Tibial nerve (tissue), 4 donors: ENCODE measurements around the gene PIM1. TPM values are rescaled to one million over a fixed set of nuclear protein-coding genes. Genes with fewer than 3 reads are reported as not detected.
A peak's percentile ranks its signal among the peaks of the same experiment; 100 is the strongest.

Source experiments
- DNase-seq, 2 donors: peaks; one replicate each; pipeline ENCODE4 v3.0.0-alpha.2; 2019; ENCODE audit warnings: low spot score in 2 of 2
- H3K27ac ChIP-seq, 4 donors: fragments of 200-600 bp; sonication (generic) in 3 of 4; one replicate each; pipeline ENCODE4 v1.5.1; 2017 to 2019; ENCODE audit warnings: mild to moderate bottlenecking in 1 of 4
- H3K27me3 ChIP-seq, 2 donors: fragments of 200-600 bp; sonication (generic) in 1 of 2; one replicate each; pipeline versions ENCODE4 v1.5.1 to v1.6.0; 2017 to 2019
- H3K36me3 ChIP-seq, 3 donors: fragments of 200-600 bp; sonication (generic); one replicate each; pipeline ENCODE4 v1.5.1; 2018 to 2019
- H3K4me1 ChIP-seq, 4 donors: fragments of 200-600 bp; sonication (generic) in 3 of 4; one replicate each; pipeline ENCODE4 v1.5.1; 2017 to 2019
- H3K4me3 ChIP-seq, 4 donors: fragments of 200-600 bp; sonication (generic) in 3 of 4; one replicate each; pipeline ENCODE4 v1.5.1; 2017 to 2019; ENCODE audit warnings: mild to moderate bottlenecking in 1 of 4, moderate library complexity in 1 of 4
- H3K9me3 ChIP-seq, 4 donors: fragments of 200-600 bp; sonication (generic) in 3 of 4; one replicate each; pipeline ENCODE4 v1.5.1; 2017 to 2019
- EP300 ChIP-seq, 2 donors: sonication (generic); formaldehyde crosslinking; IDR thresholded peaks; one replicate each; pipeline ENCODE4 v1.6.1; 2017; ENCODE audit warnings: antibody characterized with exemption in 2 of 2, mild to moderate bottlenecking in 1 of 2
- POLR2A ChIP-seq, 2 donors: fragments of 450-650 bp; IDR thresholded peaks; one replicate each; pipeline ENCODE4 v1.6.1; 2017; ENCODE audit warnings: antibody characterized with exemption in 2 of 2, mild to moderate bottlenecking in 2 of 2, moderate library complexity in 2 of 2
- WGBS, 2 donors: methylation state at CpG; one replicate each; pipeline ENCODE4 v1.1.5; 2018; 5-methylcytosine and 5-hydroxymethylcytosine counted together
- total RNA-seq, 4 donors: library from RNA; depleted of rRNA; stranded (reverse); fragments of >200 nt; gene quantifications; one replicate each; pipeline ENCODE4 v1.1.0, GENCODE V29; 2016
- TF ChIP-seq, protein P1 (sequence below), 5 experiments: fragments of 200-600 bp in 3 of 5; fragments of 450-650 bp in 2 of 5; sonication (generic) in 3 of 5; IDR thresholded peaks; one replicate each; pipeline ENCODE4 v1.5.1; 2016 to 2019; ENCODE audit warnings: antibody characterized with exemption in 5 of 5, mild to moderate bottlenecking in 3 of 5, moderate library complexity in 2 of 5

The PIM1 gene
- total RNA-seq, 4 donors from 2014 or later = 2.8 to 22.8 (median 6.6) TPM

DNA sequence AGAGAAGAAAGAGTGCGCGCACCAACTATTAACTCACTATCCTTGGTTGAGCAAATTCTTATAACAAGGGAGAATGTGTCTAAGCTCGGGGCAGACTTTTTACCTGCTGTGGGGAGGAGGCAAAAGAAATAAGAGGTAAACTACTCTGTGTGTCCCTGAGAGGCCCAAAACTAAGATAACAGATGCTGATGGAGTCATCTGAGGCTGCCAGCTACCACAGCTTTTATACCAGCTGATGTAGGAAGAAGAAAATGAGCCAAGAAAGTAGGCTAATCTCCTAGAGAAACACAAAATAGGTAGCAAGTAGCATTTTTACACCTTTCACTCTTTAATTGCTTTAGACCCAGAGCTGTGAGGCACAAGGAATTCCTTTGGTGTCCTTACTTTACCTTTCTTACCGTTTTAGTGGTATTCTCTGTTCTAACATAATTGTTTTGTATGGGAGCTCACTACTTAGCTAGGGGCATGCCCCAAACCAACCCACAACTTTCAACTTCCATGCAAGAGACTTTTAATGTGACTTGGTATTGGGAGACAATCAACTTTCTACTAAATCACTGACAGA, 27.8 kb upstream of the PIM1 start:
- no peak for TF ChIP-seq EP300 (IDR thresholded peaks at IDR 0.05)
- TF ChIP-seq, protein P1, sequence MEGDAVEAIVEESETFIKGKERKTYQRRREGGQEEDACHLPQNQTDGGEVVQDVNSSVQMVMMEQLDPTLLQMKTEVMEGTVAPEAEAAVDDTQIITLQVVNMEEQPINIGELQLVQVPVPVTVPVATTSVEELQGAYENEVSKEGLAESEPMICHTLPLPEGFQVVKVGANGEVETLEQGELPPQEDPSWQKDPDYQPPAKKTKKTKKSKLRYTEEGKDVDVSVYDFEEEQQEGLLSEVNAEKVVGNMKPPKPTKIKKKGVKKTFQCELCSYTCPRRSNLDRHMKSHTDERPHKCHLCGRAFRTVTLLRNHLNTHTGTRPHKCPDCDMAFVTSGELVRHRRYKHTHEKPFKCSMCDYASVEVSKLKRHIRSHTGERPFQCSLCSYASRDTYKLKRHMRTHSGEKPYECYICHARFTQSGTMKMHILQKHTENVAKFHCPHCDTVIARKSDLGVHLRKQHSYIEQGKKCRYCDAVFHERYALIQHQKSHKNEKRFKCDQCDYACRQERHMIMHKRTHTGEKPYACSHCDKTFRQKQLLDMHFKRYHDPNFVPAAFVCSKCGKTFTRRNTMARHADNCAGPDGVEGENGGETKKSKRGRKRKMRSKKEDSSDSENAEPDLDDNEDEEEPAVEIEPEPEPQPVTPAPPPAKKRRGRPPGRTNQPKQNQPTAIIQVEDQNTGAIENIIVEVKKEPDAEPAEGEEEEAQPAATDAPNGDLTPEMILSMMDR (IDR thresholded peaks at IDR 0.05) = no peak
- no peak for TF ChIP-seq POLR2A (IDR thresholded peaks at IDR 0.05)
- Histone ChIP-seq H3K27ac (peak overlapping the region in 2 of 4 donors; percentile 10 to 36), H3K27me3 (no peaks in the 10 kb centered on the region), H3K4me1 (peaks cover 0 to 16% (median 0%) of the 10 kb centered on the region in 4 donors), H3K36me3 (no peaks in the 10 kb centered on the region), H3K4me3 (no peak overlapping the region), H3K9me3 (no peaks in the 10 kb centered on the region)
- 46 to 68% methylated on average over 4 of the region's 4 CpGs for WGBS, 2 donors
- DNase-seq = no peak

DNA sequence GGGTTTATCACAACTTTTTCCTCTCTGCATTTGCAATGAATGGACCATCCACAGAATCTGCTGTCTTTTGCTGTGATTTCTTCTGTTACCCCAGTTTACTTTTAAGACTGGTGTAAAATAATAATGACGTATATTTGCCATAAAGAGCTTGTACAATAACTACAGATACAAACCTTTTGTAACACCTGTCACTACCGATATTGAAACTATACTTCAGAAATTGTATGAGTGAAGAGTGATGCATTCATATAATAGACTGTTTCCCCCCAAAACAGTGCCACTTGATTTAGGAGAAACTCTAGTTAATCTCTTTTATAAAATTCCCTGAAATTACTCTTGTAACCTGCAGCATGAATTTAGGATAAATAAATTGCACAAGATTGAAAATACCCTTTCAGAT, 26.4 kb upstream of the PIM1 start:
- Histone ChIP-seq H3K27ac (peak overlapping the region in 1 of 4 donors; percentile 54), H3K4me3 (no peak overlapping the region), H3K9me3 (no peaks in the 10 kb centered on the region), H3K4me1 (peaks cover 0 to 7% (median 0%) of the 10 kb centered on the region in 4 donors), H3K36me3 (no peaks in the 10 kb centered on the region), H3K27me3 (no peaks in the 10 kb centered on the region)
- TF ChIP-seq, protein P1 (IDR thresholded peaks at IDR 0.05) = no peak
- TF ChIP-seq POLR2A (IDR thresholded peaks at IDR 0.05) (no peak), EP300 (IDR thresholded peaks at IDR 0.05) (no peak)
- no peak for DNase-seq
- WGBS, 2 donors = 92 to 96% methylated on average over 2 of the region's 2 CpGs

DNA sequence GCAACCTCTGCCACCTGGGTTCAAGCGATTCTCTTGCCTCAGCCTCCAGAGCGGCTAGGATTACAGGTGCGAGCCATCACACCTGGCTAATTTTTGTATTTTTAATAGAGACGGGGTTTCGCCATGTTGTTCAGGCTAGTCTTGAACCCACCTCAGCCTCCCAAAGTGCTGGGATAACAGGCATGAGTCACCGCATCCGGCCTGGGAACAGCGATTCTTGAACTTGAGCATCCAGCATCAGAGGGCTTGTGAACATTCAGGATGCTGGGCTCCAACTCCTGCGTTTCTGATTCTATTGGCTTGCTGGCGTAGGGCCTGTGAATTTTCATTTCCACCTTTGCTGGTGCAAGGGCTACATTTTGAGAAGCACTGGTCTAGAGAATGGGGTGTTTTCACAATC, 24.5 kb upstream of the PIM1 start:
- WGBS, 2 donors = 94 to 96% methylated on average over 10 of the region's 10 CpGs
- DNase-seq = no peak
- no peaks in the 10 kb centered on the region for H3K27me3 ChIP-seq
- no peaks in the 10 kb centered on the region for H3K9me3 ChIP-seq
- no peaks in the 10 kb centered on the region for H3K36me3 ChIP-seq
- TF ChIP-seq EP300 (IDR thresholded peaks at IDR 0.05) (no peak), POLR2A (IDR thresholded peaks at IDR 0.05) (no peak)
- TF ChIP-seq, protein P1 (IDR thresholded peaks at IDR 0.05) = no peak
- H3K4me1 ChIP-seq = peaks cover 0 to 12% (median 0%) of the 10 kb centered on the region in 4 donors
- H3K4me3 ChIP-seq = no peak overlapping the region
- no peak overlapping the region for H3K27ac ChIP-seq

DNA sequence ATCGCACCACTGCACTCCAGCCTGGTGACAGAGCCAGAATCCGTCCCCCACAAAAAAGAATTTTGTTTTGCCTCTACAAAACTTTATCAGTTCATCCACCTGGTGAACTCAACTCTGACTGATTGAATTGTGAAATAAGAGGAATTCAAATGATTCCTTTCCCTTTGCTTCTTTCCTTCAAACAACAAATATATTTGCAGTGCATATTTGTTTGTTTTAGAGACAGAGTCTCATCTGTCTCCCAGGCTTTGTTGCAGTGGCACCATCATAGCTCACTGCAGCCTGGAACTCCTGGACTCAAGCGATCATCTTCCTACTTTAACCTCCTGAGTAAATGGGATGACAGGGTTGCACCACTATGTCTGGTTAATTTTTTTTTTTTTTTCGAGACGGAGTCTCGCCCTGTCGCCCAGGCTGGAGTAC, 23.2 kb upstream of the PIM1 start:
- DNase-seq = no peak
- no peak overlapping the region for H3K27ac ChIP-seq
- TF ChIP-seq, protein P1 (IDR thresholded peaks at IDR 0.05) = no peak
- TF ChIP-seq EP300 (IDR thresholded peaks at IDR 0.05) (no peak), POLR2A (IDR thresholded peaks at IDR 0.05) (no peak)
- 88 to 95% methylated on average over 7 of the region's 7 CpGs for WGBS, 2 donors
- H3K36me3 ChIP-seq = no peaks in the 10 kb centered on the region
- no peaks in the 10 kb centered on the region for H3K9me3 ChIP-seq
- peaks cover 0 to 5% (median 0%) of the 10 kb centered on the region in 4 donors for H3K4me1 ChIP-seq
- no peaks in the 10 kb centered on the region for H3K27me3 ChIP-seq
- H3K4me3 ChIP-seq = no peak overlapping the region

DNA sequence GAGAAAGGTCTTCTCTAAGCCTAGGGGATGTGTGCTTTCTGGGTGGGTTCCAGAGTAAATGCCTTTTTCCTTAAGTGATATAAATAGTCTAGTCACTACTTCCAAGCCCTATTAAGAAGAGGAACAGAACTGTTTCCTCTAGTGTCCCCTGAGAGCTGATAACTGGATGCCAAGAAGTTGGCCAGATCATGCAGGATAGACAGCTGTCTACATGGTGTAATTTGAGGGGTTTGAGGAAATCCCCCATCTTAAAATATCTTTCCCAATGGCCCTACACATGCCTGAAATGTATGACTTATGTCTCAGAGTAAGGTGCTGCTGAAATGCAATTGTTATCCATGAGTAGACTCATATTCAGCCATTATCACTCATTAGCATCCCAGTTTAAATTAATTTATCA, 20.2 kb upstream of the PIM1 start:
- Histone ChIP-seq H3K36me3 (no peaks in the 10 kb centered on the region), H3K9me3 (no peaks in the 10 kb centered on the region), H3K4me3 (no peak overlapping the region), H3K27ac (no peak overlapping the region), H3K4me1 (peaks cover 0 to 5% (median 0%) of the 10 kb centered on the region in 4 donors), H3K27me3 (no peaks in the 10 kb centered on the region)
- DNase-seq = no peak
- TF ChIP-seq, protein P1 (IDR thresholded peaks at IDR 0.05) = no peak
- TF ChIP-seq EP300 (IDR thresholded peaks at IDR 0.05) (no peak), POLR2A (IDR thresholded peaks at IDR 0.05) (no peak)
